Mammary epithelial cell (primary cell): ENCODE results near the gene SKIL.

Experiments
- EZH2 ChIP-seq: IDR thresholded peaks from 2 replicates; pipeline ENCODE4 v1.6.1; 2012; ENCODE audit warnings: low read length, inconsistent platforms, borderline replicate concordance
- TF ChIP-seq, protein P1 (sequence below), 2 donors: IDR thresholded peaks in 1 of 2; conservative IDR thresholded peaks in 1 of 2; 2 replicates each; pipeline ENCODE4 v1.5.1; 2011 to 2012; ENCODE audit warnings: inconsistent platforms in 2 of 2, low read length in 2 of 2, mild to moderate bottlenecking in 2 of 2, control low read depth in 1 of 2, low read depth in 1 of 2; ENCODE audit not compliant: insufficient read depth in 1 of 2; ENCODE audit errors: extremely low read depth in 1 of 2

DNA sequence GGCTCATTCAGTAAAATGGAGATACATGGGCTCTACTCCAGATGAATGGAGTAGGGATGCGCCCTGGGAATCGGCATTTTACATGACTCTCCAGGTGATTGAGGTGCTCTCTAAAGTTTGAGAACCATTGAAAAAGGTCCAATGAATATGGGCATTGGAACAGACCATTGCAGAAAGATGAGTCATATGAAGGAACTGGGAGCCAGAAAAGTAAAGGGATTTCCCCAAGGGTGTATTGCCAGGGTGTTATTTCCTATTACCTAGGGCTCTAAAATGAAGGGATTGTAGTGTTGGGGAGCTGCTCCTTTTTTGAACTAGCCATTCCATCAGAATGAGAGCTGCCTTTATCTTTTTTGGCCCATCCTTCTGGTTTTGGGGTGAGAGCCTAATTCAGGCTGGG, 82.8 kb downstream of the SKIL start:
- TF ChIP-seq, protein P1, sequence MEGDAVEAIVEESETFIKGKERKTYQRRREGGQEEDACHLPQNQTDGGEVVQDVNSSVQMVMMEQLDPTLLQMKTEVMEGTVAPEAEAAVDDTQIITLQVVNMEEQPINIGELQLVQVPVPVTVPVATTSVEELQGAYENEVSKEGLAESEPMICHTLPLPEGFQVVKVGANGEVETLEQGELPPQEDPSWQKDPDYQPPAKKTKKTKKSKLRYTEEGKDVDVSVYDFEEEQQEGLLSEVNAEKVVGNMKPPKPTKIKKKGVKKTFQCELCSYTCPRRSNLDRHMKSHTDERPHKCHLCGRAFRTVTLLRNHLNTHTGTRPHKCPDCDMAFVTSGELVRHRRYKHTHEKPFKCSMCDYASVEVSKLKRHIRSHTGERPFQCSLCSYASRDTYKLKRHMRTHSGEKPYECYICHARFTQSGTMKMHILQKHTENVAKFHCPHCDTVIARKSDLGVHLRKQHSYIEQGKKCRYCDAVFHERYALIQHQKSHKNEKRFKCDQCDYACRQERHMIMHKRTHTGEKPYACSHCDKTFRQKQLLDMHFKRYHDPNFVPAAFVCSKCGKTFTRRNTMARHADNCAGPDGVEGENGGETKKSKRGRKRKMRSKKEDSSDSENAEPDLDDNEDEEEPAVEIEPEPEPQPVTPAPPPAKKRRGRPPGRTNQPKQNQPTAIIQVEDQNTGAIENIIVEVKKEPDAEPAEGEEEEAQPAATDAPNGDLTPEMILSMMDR (conservative IDR thresholded peaks at IDR 0.05 in 1 of 2, IDR thresholded peaks at IDR 0.05 in 1 of 2; ENCODE audit: extremely low read depth in 1 of 2, insufficient read depth in 1 of 2, low read depth in 1 of 2, low read length in 2 of 2), result no peak
- no peak for TF ChIP-seq EZH2
